GM21447 (cell line): ENCODE results near the gene KRAS.

Experiments used
- ATAC-seq: cut with Tn5 transposase; IDR thresholded peaks from one replicate; pipeline ENCODE4 v1.9.1; 2021; ENCODE audit not compliant: unreplicated experiment

KRAS gene

GRCh38 chr12:25256005-25256404 is 5.3 kb upstream of the KRAS start:
- ATAC-seq: no peak

- no peak for ATAC-seq
Observed at GRCh38 chr12:25254271-25254880, 3.6 kb upstream of the KRAS start.

GRCh38 chr12:25253371-25254068 is 2.8 kb upstream of the KRAS start:
- ATAC-seq: no peak

GRCh38 chr12:25252946-25253345 is 2.2 kb upstream of the KRAS start:
- ATAC-seq: no peak

- no peak for ATAC-seq
Observed at GRCh38 chr12:25251769-25252168, 1.0 kb upstream of the KRAS start.

- ATAC-seq: peak; percentile 40
Observed at GRCh38 chr12:25249931-25250738, 594 bp downstream of the KRAS start.

DNA sequence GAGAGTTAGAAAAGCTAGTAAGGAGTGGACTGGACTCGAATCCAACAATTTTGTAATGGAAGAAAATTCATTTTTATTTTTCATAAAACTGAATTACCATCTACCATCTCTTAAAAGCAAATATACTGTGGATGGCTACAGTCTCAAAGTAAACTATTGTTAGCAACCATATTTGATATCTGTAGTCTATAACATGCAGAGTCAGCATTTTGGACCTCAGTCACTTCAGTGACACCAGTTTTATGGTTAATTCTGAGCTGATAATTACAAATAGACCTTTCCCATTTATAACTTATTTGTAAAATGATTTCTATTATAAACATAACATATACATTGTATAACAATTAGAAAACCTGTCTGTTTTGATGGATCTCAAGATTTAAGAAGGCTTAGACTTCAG is 2.0 kb downstream of the KRAS start:
- ATAC-seq: no peak

- ATAC-seq: no peak
Observed at GRCh38 chr12:25248137-25248536, 2.6 kb downstream of the KRAS start.

- ATAC-seq: no peak
Observed at GRCh38 chr12:25245491-25245890, 5.2 kb downstream of the KRAS start.

DNA sequence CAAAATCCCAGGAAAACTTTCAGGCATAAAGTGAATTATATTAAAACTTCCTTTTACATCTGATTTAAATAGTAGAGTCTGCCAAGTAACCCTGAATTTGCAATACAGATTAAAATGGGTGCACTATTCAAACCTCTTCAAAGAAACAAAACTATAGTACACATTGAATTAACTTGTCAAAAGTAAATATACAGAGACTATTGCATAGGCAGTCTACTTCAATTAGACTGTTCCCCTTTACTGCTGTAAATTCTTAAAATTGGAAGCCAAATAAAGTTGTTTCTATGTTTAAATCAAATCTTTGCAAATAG is 7.1 kb downstream of the KRAS start:
- ATAC-seq: no peak

GRCh38 chr12:25242981-25243679 is 7.6 kb downstream of the KRAS start:
- ATAC-seq: no peak

GRCh38 chr12:25241167-25242020 is 9.3 kb downstream of the KRAS start:
- peak; percentile 53 for ATAC-seq

DNA sequence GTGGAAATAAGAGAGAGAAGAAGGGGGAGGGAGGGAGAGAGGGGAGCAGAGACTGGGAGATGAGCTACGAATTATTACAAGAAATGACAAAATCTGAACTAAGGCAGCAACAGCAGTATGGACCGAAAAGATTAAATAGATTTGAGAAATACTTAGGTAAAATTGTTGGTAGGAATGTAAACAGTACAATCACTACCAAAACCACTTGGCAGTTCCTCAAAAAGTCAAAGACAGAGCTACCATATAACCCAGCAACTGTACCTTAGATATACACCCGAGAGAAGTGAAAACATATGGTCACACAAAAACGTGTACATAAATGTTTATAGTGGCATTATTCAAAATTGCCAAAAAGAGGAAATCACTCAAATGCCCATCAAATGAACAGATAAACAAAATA is 14.1 kb downstream of the KRAS start:
- ATAC-seq: no peak

GRCh38 chr12:25236190-25236589 is 14.5 kb downstream of the KRAS start:
- no peak for ATAC-seq

- no peak for ATAC-seq
Observed at GRCh38 chr12:25213338-25213737, 37.4 kb downstream of the KRAS start.

DNA sequence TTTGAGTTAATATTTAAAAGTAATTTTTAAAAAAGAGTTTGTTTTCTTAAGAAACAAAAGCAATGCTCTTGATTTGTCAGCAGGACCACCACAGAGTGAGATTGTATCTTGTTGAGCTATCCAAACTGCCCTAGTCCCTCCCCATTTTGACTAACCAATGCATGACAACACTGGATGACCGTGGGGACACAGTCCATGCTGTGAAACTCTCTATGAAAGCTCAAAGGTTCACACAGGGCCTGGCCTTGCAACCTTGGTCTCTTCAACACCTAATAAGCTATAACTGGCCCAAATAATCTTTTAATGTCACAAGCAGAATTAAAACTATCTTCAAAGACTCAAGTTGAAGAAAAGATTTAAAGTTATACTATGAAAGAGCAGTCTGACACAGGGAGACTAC is 42.2 kb downstream of the KRAS start:
- ATAC-seq: no peak

- ATAC-seq: no peak
Observed at GRCh38 chr12:25207846-25208245, 42.9 kb downstream of the KRAS start.

GRCh38 chr12:25207411-25207810 is 43.3 kb downstream of the KRAS start:
- ATAC-seq: no peak

DNA sequence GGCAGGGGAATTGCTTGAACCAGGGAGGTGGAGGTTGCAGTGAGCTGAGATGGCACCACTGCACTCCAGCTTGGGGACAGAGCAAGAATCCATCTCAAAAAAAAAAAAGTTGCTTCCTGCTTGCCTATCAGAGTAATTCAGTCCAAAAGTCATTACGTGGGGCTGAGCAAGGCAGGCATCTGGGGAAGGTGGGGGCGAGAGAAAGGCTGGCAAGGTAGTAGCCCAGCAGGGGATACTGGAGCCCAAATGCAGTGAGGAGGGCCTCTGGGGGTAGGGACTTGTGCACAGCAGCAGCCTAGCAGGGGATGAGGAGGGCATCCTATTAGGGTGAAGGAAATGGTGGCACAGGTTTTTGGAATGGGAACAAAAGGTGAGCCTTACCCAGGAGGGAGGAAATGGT is 48.6 kb downstream of the KRAS start:
- ATAC-seq: no peak

GRCh38 chr12:25200703-25201102 is 50.0 kb downstream of the KRAS start:
- no peak for ATAC-seq

DNA sequence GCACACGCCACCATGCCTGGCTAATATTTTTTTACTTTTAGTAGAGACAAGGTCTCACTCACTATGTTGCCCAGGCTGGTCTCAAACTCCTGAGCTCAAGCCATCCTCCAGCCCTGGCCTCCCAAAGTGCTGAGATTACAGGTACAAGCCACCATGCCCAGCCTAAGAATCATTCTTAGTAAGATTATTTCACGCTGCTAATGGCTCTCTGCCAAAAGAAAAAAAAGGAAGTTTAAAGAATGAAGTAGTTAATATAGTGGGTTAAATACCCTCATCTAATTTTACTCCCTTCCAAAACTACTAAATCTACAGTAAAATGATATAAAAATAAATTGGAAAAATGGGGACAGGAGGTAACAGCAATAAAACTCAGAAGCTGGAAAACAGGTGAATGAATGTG is 53.1 kb downstream of the KRAS start:
- no peak for ATAC-seq
